GM19467 (cell line): ENCODE data around the gene XBP1.
"Not testable (repeated sequence)": the region's sequence is repeated elsewhere in the genome, so short reads cannot be mapped to it uniquely, and the experiment has no call there.

Experiments used
- ATAC-seq: cut with Tn5 transposase; IDR thresholded peaks from one replicate; pipeline ENCODE4 v1.9.1; 2021; ENCODE audit warnings: mild to moderate bottlenecking, moderate library complexity; ENCODE audit not compliant: unreplicated experiment

Gene XBP1

DNA sequence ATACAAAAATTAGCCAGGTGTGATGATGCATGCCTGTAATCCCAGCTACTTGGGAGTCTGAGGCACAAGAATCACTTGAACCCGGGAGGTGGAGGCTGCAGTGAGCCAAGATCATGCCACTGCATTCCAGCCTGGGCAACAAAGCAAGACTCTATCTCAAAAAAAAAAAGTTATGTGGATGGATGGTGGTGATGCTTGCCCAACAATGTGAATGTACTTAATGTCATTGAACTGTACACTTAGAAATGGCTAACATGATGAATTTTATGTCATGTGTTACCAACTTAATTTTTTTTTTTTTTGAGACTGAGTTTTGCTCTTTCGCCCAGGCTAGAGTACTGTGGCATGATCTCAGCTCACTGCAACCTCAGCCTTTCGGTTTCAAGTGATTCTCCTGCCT is 45.9 kb downstream of the XBP1 start:
- not testable (repeated sequence) for ATAC-seq

DNA sequence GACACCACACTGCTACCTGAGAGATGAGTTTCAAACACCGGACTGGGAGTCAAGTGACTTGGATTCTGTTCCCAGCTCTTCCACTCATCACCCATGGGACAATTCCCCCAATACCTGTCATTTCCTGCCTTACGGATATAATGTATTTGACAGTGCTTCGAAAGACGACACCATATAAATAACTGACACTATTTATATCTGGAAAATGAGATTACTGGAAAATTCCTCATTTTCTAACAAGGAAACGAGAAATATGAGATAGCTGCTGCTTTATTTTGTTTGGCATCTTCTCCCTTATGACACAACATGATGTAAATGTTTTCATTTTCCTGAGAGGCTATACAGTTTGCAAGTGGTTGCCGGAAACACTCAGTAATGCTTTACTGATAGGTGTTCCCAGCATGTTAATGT is 49.9 kb downstream of the XBP1 start:
- no peak for ATAC-seq
